ENCODE data around the gene MSI2. TPM values are rescaled to one million over a fixed set of nuclear protein-coding genes. Genes with fewer than 3 reads are reported as not detected.

Gene MSI2
- total and polyA plus RNA-seq, 9 of the 15 experiments (the other 6 are each of a cell fraction or from before 2014, with no cell fraction given), result 4.6 to 61.8 (median 42.4) TPM

DNA sequence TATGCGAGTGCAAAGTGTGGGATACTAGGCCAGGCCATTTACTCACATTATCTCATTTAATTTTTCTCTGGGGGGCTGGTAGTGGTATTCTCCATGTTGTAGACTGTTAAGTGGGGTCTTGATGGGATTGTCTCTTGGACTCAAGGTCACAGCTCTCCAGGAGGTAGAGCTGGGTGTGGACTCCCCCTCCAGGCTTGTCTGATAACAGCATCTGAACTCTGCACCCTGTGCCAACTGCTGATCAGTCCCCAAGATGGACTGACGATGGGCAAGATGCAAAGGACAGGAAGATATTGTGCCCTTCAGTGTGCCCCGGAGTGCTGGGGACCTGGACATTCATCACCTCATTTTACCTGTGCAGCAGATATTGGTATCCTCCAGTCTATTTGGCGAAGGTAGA is 147.8 kb downstream of the MSI2 start:
- ChIA-PET POLR2A (interaction anchor here (1.0 kb wide), 1 partner anchor 77 kb away, joined by 5 read pairs; no protein-coding TSS in a partner anchor), CTCF (ENCODE audit: low intra/inter-chr PET ratio) (interaction anchor here (2.2 kb wide), 1 partner anchor 161 kb away, joined by 7 read pairs; no protein-coding TSS in a partner anchor)
- DNase-seq (ENCODE audit: extremely low read depth in 1 of 4, low spot score in 3 of 4) (peak in 1 of 4 experiments; percentile 19), FAIRE-seq (no peak), ATAC-seq (peak; percentile 48; the same call in 2 of the 3 replicates)
- WGBS (ENCODE audit: insufficient coverage, low coverage, missing lambda C conversion rate), result 89% methylated on average over 4 of the region's 4 CpGs
- Histone ChIP-seq H4K20me1 (replicated peaks; ENCODE audit: control insufficient read depth, insufficient read depth, low read length) (0 out of 2 replicates have a peak, but pooled peaks cover 3% of the 10 kb centered on the region), H3K4me3 (no peak overlapping the region), H3K4me1 (replicated peaks in 1 of 2; ENCODE audit: control insufficient read depth in 2 of 2, insufficient read depth in 2 of 2, low read length in 2 of 2) (peaks cover 16 to 19% of the 10 kb centered on the region in 2 experiments), H3K9me1 (ENCODE audit: control insufficient read depth, insufficient read depth, low read length) (no peaks in the 10 kb centered on the region), H3K9me3 (replicated peaks; ENCODE audit: control insufficient read depth, insufficient read depth, low read depth, low read length) (no peaks in the 10 kb centered on the region), H3K9ac (ENCODE audit: insufficient read depth in 1 of 2, low read depth in 2 of 2, low read length in 2 of 2) (no peak overlapping the region), H3K36me3 (ENCODE audit: control insufficient read depth, insufficient read depth, low read length) (peaks cover 35% of the 10 kb centered on the region), H3K79me2 (ENCODE audit: control insufficient read depth, insufficient read depth, low read length) (peaks cover 17% of the 10 kb centered on the region), H2AFZ (ENCODE audit: low read depth, low read length) (no peak overlapping the region), H3K27me3 (ENCODE audit: control insufficient read depth in 2 of 2, insufficient read depth in 2 of 2, low read length in 2 of 2) (no peaks in the 10 kb centered on the region), H3K4me2 (ENCODE audit: insufficient read depth, low read length) (no peak overlapping the region), H3K27ac (ENCODE audit: extremely low read depth, low read depth, low read length) (no peak overlapping the region)
- no peak for TF ChIP-seq LARP7 (IDR thresholded peaks at IDR 0.05)
- TF ChIP-seq, protein P1, sequence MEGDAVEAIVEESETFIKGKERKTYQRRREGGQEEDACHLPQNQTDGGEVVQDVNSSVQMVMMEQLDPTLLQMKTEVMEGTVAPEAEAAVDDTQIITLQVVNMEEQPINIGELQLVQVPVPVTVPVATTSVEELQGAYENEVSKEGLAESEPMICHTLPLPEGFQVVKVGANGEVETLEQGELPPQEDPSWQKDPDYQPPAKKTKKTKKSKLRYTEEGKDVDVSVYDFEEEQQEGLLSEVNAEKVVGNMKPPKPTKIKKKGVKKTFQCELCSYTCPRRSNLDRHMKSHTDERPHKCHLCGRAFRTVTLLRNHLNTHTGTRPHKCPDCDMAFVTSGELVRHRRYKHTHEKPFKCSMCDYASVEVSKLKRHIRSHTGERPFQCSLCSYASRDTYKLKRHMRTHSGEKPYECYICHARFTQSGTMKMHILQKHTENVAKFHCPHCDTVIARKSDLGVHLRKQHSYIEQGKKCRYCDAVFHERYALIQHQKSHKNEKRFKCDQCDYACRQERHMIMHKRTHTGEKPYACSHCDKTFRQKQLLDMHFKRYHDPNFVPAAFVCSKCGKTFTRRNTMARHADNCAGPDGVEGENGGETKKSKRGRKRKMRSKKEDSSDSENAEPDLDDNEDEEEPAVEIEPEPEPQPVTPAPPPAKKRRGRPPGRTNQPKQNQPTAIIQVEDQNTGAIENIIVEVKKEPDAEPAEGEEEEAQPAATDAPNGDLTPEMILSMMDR (IDR thresholded peaks at IDR 0.05 in 2 of 3, conservative IDR thresholded peaks at IDR 0.05 in 1 of 3; ENCODE audit: insufficient read depth in 2 of 3, low read depth in 1 of 3, low read length in 3 of 3), result peak; percentile 31 to 38 (median 33); a peak in 3 of 6 replicates
- no peak for TF ChIP-seq ILF3 (IDR thresholded peaks at IDR 0.05; ENCODE audit: borderline replicate concordance)
- TF ChIP-seq, protein P2, sequence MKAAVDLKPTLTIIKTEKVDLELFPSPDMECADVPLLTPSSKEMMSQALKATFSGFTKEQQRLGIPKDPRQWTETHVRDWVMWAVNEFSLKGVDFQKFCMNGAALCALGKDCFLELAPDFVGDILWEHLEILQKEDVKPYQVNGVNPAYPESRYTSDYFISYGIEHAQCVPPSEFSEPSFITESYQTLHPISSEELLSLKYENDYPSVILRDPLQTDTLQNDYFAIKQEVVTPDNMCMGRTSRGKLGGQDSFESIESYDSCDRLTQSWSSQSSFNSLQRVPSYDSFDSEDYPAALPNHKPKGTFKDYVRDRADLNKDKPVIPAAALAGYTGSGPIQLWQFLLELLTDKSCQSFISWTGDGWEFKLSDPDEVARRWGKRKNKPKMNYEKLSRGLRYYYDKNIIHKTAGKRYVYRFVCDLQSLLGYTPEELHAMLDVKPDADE (conservative IDR thresholded peaks at IDR 0.05; ENCODE audit: control insufficient read depth, low read depth, low read length), result no peak
- TF ChIP-seq ESRRA (IDR thresholded peaks at IDR 0.05; ENCODE audit: borderline replicate concordance, low read depth), result 0 out of 2 replicates have a peak, but pooled peaks have one; percentile 16
- peak; percentile 27 to 51; a peak in 3 of 4 replicates for TF ChIP-seq RAD21 (CRISPR knock-in tag; conservative IDR thresholded peaks at IDR 0.05 in 1 of 2, IDR thresholded peaks at IDR 0.05 in 1 of 2)
- TF ChIP-seq, protein P3, sequence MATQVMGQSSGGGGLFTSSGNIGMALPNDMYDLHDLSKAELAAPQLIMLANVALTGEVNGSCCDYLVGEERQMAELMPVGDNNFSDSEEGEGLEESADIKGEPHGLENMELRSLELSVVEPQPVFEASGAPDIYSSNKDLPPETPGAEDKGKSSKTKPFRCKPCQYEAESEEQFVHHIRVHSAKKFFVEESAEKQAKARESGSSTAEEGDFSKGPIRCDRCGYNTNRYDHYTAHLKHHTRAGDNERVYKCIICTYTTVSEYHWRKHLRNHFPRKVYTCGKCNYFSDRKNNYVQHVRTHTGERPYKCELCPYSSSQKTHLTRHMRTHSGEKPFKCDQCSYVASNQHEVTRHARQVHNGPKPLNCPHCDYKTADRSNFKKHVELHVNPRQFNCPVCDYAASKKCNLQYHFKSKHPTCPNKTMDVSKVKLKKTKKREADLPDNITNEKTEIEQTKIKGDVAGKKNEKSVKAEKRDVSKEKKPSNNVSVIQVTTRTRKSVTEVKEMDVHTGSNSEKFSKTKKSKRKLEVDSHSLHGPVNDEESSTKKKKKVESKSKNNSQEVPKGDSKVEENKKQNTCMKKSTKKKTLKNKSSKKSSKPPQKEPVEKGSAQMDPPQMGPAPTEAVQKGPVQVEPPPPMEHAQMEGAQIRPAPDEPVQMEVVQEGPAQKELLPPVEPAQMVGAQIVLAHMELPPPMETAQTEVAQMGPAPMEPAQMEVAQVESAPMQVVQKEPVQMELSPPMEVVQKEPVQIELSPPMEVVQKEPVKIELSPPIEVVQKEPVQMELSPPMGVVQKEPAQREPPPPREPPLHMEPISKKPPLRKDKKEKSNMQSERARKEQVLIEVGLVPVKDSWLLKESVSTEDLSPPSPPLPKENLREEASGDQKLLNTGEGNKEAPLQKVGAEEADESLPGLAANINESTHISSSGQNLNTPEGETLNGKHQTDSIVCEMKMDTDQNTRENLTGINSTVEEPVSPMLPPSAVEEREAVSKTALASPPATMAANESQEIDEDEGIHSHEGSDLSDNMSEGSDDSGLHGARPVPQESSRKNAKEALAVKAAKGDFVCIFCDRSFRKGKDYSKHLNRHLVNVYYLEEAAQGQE (IDR thresholded peaks at IDR 0.05; ENCODE audit: borderline replicate concordance), result peak; percentile 21; the same call in 1 of the 2 replicates
- TF ChIP-seq, protein P3 (CRISPR knock-in tag; IDR thresholded peaks at IDR 0.05; ENCODE audit: low read depth), result no peak
- TF ChIP-seq MTA3 (IDR thresholded peaks at IDR 0.05; ENCODE audit: borderline replicate concordance), result no peak
- no peak for TF ChIP-seq ZNF311 (CRISPR knock-in tag; IDR thresholded peaks at IDR 0.05)
- TF ChIP-seq SRSF9 (IDR thresholded peaks at IDR 0.05; ENCODE audit: borderline replicate concordance, low read depth, low read length), result no peak
- in situ Hi-C loops (cut with MboI), result no loop called here
- intact Hi-C loops (cut with micrococcal nuclease), result no loop called here
- BruUV-seq (replicated peaks), result no TSS peak

Data from K562 (cell line).